Measurements from ENCODE around the gene KCNJ15. TPM values are rescaled to one million over a fixed set of nuclear protein-coding genes. Genes with fewer than 3 reads are reported as not detected.

The KCNJ15 gene
- total RNA-seq, 1 experiment from 2014 or later, result not detected

GRCh38 chr21:38355992-38356781 lies 99.4 kb downstream of the KCNJ15 start:
- Histone ChIP-seq H3K27ac (ENCODE audit: low read length) (no peak overlapping the region), H3K27me3 (ENCODE audit: low read length) (no peaks in the 10 kb centered on the region), H3K4me3 (ENCODE audit: low read length) (no peak overlapping the region), H3K9me3 (ENCODE audit: low read length) (no peaks in the 10 kb centered on the region), H3K9ac (ENCODE audit: low read length) (no peak overlapping the region), H3K4me2 (ENCODE audit: low read depth, low read length, poor library complexity, severe bottlenecking) (no peak overlapping the region), H3K79me2 (ENCODE audit: low read length) (no peaks in the 10 kb centered on the region), H2AFZ (ENCODE audit: low read length) (no peak overlapping the region), H3K9me2 (replicated peaks; ENCODE audit: insufficient read depth, low read length) (no peaks in the 10 kb centered on the region), H3K4me1 (ENCODE audit: low read length) (peaks cover 9% of the 10 kb centered on the region), H4K20me1 (ENCODE audit: insufficient read depth, low read depth, low read length) (no peaks in the 10 kb centered on the region), H3K36me3 (ENCODE audit: insufficient read depth, low read length) (no peaks in the 10 kb centered on the region)
- DNase-seq, result peak; percentile 89

Other genes with a start within 250 kb of the KCNJ15 start
- gene ERG, start 241.5 kb downstream of the KCNJ15 start, total RNA-seq (2014; rRNA removed; shearing (Covaris generic); ENCODE audit: low replicate concordance), result not detected in 2 replicates

Measured in Karpas-422 (cell line).